ENCODE data around the gene CMKLR1. TPM values are rescaled to one million over a fixed set of nuclear protein-coding genes. Genes with fewer than 3 reads are reported as not detected.

CMKLR1 gene
- total RNA-seq, 1 donor from 2014 or later, result not detected

DNA sequence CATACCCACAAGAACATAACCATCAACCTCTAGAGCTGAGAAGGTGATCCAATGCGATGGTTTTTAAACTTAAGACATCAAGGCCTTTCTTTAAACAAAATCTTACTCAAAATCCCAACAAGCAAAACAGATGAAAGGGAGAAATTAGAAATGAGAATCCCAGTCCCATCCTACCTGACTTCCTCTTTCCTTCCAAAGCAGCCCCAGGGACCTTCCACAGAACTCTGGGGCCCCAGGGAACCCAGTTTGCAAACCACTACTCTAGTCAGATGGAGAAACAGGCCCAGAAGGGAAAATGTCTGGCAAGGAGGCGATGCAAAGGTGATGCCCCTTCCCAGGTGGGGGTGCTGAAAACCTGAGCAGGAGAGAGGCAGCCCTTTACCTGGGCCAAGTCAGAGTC is 29.0 kb upstream of the CMKLR1 start:
- TF ChIP-seq, protein P1, sequence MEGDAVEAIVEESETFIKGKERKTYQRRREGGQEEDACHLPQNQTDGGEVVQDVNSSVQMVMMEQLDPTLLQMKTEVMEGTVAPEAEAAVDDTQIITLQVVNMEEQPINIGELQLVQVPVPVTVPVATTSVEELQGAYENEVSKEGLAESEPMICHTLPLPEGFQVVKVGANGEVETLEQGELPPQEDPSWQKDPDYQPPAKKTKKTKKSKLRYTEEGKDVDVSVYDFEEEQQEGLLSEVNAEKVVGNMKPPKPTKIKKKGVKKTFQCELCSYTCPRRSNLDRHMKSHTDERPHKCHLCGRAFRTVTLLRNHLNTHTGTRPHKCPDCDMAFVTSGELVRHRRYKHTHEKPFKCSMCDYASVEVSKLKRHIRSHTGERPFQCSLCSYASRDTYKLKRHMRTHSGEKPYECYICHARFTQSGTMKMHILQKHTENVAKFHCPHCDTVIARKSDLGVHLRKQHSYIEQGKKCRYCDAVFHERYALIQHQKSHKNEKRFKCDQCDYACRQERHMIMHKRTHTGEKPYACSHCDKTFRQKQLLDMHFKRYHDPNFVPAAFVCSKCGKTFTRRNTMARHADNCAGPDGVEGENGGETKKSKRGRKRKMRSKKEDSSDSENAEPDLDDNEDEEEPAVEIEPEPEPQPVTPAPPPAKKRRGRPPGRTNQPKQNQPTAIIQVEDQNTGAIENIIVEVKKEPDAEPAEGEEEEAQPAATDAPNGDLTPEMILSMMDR (IDR thresholded peaks at IDR 0.05; ENCODE audit: unreplicated experiment), result no peak
- Mint-ChIP-seq H3K36me3 (ENCODE audit: insufficient read depth) (no peaks in the 10 kb centered on the region), H3K4me3 (ENCODE audit: low read depth) (no peak overlapping the region), H3K4me1 (ENCODE audit: low read depth) (no peaks in the 10 kb centered on the region), H3K27me3 (peaks cover 7% of the 10 kb centered on the region), H3K9me3 (ENCODE audit: low read depth) (no peaks in the 10 kb centered on the region), H3K27ac (no peak overlapping the region)
- no peak for DNase-seq (ENCODE audit: low spot score, unreplicated experiment)

GRCh38 chr12:108367436-108367835 is 28.3 kb upstream of the CMKLR1 start:
- DNase-seq (ENCODE audit: low spot score, unreplicated experiment), result no peak
- H3K4me3 Mint-ChIP-seq (ENCODE audit: low read depth), result no peak overlapping the region
- TF ChIP-seq, protein P1 (IDR thresholded peaks at IDR 0.05; ENCODE audit: unreplicated experiment), result no peak
- H3K36me3 Mint-ChIP-seq (ENCODE audit: insufficient read depth), result no peaks in the 10 kb centered on the region
- H3K27ac Mint-ChIP-seq, result no peak overlapping the region
- H3K4me1 Mint-ChIP-seq (ENCODE audit: low read depth), result no peaks in the 10 kb centered on the region
- H3K9me3 Mint-ChIP-seq (ENCODE audit: low read depth), result no peaks in the 10 kb centered on the region
- peaks cover 7% of the 10 kb centered on the region for H3K27me3 Mint-ChIP-seq

DNA sequence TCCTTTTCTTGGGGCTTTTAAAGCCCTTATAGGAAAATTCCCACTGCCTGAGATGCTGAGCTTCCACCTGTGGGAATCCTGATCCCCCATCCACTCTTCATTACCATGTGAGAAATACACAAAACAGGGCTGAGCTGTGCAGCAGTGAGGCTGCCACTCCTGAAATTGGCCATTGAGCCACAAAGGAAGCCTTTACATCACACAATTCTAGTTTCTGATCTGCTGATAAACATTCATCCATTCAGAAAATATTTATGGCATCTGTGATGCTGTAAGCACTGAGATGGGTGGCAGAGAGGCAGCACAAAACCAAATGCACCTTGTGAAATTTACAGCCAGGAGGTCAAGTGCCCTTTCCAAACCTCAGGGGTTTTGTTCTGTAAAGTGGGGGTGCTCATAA is 26.2 kb upstream of the CMKLR1 start:
- Mint-ChIP-seq H3K36me3 (ENCODE audit: insufficient read depth) (no peaks in the 10 kb centered on the region), H3K4me3 (ENCODE audit: low read depth) (no peak overlapping the region), H3K27ac (no peak overlapping the region), H3K9me3 (ENCODE audit: low read depth) (no peaks in the 10 kb centered on the region), H3K27me3 (peaks cover 23% of the 10 kb centered on the region), H3K4me1 (ENCODE audit: low read depth) (no peaks in the 10 kb centered on the region)
- TF ChIP-seq, protein P1 (IDR thresholded peaks at IDR 0.05; ENCODE audit: unreplicated experiment), result no peak
- DNase-seq (ENCODE audit: low spot score, unreplicated experiment), result no peak

- H3K27me3 Mint-ChIP-seq, result peaks cover 23% of the 10 kb centered on the region
- no peak overlapping the region for H3K4me3 Mint-ChIP-seq (ENCODE audit: low read depth)
- TF ChIP-seq, protein P1 (IDR thresholded peaks at IDR 0.05; ENCODE audit: unreplicated experiment), result no peak
- no peaks in the 10 kb centered on the region for H3K4me1 Mint-ChIP-seq (ENCODE audit: low read depth)
- H3K27ac Mint-ChIP-seq, result no peak overlapping the region
- DNase-seq (ENCODE audit: low spot score, unreplicated experiment), result no peak
- no peaks in the 10 kb centered on the region for H3K9me3 Mint-ChIP-seq (ENCODE audit: low read depth)
- H3K36me3 Mint-ChIP-seq (ENCODE audit: insufficient read depth), result no peaks in the 10 kb centered on the region
These were observed 25.8 kb upstream of the CMKLR1 start for GRCh38 chr12:108364879-108365278.

- Mint-ChIP-seq H3K36me3 (ENCODE audit: insufficient read depth) (no peaks in the 10 kb centered on the region), H3K27me3 (peaks cover 26% of the 10 kb centered on the region), H3K9me3 (ENCODE audit: low read depth) (no peaks in the 10 kb centered on the region), H3K27ac (peak overlapping the region; percentile 63), H3K4me1 (ENCODE audit: low read depth) (peaks cover 3% of the 10 kb centered on the region), H3K4me3 (ENCODE audit: low read depth) (no peak overlapping the region)
- DNase-seq (ENCODE audit: low spot score, unreplicated experiment), result no peak
- TF ChIP-seq, protein P1 (IDR thresholded peaks at IDR 0.05; ENCODE audit: unreplicated experiment), result no peak
These were observed 24.5 kb upstream of the CMKLR1 start for GRCh38 chr12:108363565-108363964.

Data from progenitor cell of endocrine pancreas (in vitro differentiated cells).